ENCODE data around the gene FBXO17.
"Not testable (repeated sequence)": the region's sequence is repeated elsewhere in the genome, so short reads cannot be mapped to it uniquely, and the experiment has no call there.

The FBXO17 gene

GRCh38 chr19:38975214-38975860 lies at the start of gene FBXO17:
FBXO17 (minus strand) TSS chr19:38975742; CDS start chr19:38950319, 25,423 bp downstream.
- DNase-seq = no peak

- DNase-seq = no peak
Observed at GRCh38 chr19:39024875-39025641, 49.5 kb upstream of the FBXO17 start.

GRCh38 chr19:39021063-39021462 lies 45.5 kb upstream of the FBXO17 start:
- DNase-seq = no peak

- DNase-seq = no peak
Observed at GRCh38 chr19:39017646-39018045, 42.1 kb upstream of the FBXO17 start.

- DNase-seq = no peak
Observed at GRCh38 chr19:39017026-39017425, 41.5 kb upstream of the FBXO17 start.

- no peak for DNase-seq
Observed at GRCh38 chr19:39014037-39014436, 38.5 kb upstream of the FBXO17 start.

- DNase-seq = no peak
Observed at GRCh38 chr19:39009001-39009400, 33.5 kb upstream of the FBXO17 start.

GRCh38 chr19:39008137-39008536 lies 32.6 kb upstream of the FBXO17 start:
- no peak for DNase-seq

GRCh38 chr19:39007096-39007495 lies 31.6 kb upstream of the FBXO17 start:
- no peak for DNase-seq

- no peak for DNase-seq
Observed at GRCh38 chr19:39004403-39004802, 28.9 kb upstream of the FBXO17 start.

- DNase-seq = no peak
Observed at GRCh38 chr19:39003796-39004195, 28.3 kb upstream of the FBXO17 start.

- no peak for DNase-seq
Observed at GRCh38 chr19:39003188-39003587, 27.6 kb upstream of the FBXO17 start.

GRCh38 chr19:39001041-39001440 lies 25.5 kb upstream of the FBXO17 start:
- no peak for DNase-seq

- not testable (repeated sequence) for DNase-seq
Observed at GRCh38 chr19:38997576-38997975, 22.0 kb upstream of the FBXO17 start.

- no peak for DNase-seq
Observed at GRCh38 chr19:38993271-38993670, 17.7 kb upstream of the FBXO17 start.

- no peak for DNase-seq
Observed at GRCh38 chr19:38990949-38991697, 15.6 kb upstream of the FBXO17 start.

GRCh38 chr19:38989614-38990013 lies 14.1 kb upstream of the FBXO17 start:
- DNase-seq = not testable (repeated sequence)

- peak; percentile 50 for DNase-seq
Observed at GRCh38 chr19:38989066-38989605, 13.6 kb upstream of the FBXO17 start.

GRCh38 chr19:38988627-38989026 lies 13.1 kb upstream of the FBXO17 start:
- DNase-seq = not testable (repeated sequence)

- not testable (repeated sequence) for DNase-seq
Observed at GRCh38 chr19:38987745-38988144, 12.2 kb upstream of the FBXO17 start.

GRCh38 chr19:38985262-38985661 lies 9.7 kb upstream of the FBXO17 start:
- no peak for DNase-seq

- no peak for DNase-seq
Observed at GRCh38 chr19:38980583-38981374, 5.2 kb upstream of the FBXO17 start.

GRCh38 chr19:38979812-38980211 lies 4.3 kb upstream of the FBXO17 start:
- DNase-seq = no peak

All from DMS79 treated with DMSO at 0.1 percent for 48 hours (cell line).